ENCODE results near the gene ABCC9.

The ABCC9 gene

DNA sequence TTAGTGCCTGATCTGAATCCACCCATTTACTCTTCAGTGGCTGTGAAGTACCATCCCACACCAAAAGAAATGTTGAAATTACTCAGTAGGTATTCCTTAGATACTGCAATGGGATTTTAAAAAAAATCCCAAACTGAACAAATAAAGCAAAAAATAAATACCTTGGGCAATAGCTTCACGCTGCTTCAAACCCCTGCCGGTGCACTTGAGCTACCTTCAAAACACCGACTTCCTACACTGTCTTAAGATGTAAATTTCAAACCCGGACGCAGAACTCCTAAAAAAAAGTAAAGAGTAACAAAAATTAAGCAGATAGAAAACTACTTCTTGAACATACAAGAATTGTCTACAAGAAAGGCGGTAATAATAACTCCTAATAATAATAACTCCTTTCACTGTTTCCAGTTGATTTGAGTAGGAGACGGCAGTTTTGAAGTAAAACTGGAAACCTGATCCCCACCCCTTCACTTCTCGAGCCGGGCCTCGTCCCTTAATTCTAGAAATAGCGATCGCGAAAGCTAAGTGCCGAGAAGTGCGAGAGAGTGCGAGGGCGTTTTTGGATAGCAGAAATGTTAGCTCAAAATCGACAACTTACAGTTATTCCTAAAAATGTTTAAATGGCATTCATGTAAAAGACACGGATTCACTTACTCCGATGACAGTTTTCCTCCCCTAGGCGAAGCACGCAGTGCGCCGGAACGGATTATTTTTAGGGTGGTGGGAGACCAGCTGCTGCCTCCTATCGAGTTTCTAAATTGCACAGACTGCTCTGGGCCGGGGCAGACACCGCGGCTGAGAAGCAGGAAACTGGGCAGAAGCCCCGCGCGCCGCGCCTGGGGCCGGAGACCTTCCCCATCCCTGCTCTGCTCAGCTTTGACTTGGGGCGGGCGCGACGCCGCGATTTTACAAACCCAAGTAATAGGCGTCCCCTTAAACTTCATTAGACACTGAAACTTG is at the start of gene ABCC9:
Gene ABCC9 (minus strand): TSS at position 878 of the 957 bp plus-strand sequence. CDS start 4,752 bp downstream, outside the sequence.
- peak; percentile 13 for DNase-seq (ENCODE audit: low read depth, low spot score)

DNA sequence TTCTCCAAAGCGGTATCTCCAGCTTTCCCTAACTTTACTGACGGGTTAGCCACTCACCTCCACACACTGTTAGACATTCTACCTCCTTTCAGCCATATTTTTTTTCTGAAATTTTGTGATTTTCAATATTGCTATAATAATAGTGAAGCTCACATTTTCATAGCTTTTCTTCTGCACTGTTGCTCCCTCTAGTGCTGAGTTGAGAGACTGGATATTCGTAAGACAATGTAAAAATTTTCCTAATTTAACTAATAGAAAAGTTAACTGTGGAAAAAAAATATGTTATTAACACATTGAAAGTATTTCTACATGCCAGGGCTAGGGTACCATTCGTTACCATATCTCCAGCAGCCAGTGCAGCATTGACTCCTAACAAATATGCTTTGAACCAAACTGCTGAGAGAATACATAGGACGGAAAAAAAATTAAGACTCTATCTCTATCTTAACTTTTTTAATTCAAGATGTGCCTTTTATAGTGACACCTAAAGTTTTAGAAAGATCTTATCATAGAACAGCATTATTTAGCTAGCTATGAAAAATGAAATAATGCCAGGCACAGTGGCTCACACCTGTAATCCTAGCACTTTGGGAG is 48.7 kb upstream of the ABCC9 start:
- no peak for DNase-seq (ENCODE audit: low read depth, low spot score)

DNA sequence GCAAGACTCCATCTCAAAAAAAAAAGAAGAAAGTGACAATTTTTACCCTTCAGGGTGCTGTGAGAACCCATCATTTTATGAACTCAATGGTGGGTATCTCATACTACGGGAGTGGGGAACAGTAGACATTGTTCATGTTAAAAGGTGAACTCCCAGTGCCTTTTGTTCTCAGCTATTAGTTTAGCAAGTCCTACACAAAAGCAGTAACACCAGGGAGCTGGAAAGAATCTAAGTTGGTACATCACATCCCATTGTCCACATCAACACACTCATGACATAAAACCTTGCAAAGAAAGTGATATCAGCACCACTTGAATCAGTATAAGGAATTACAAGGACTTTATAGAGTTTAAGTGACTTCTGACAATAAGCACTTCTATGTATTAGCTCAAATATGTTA is 47.4 kb upstream of the ABCC9 start:
- DNase-seq (ENCODE audit: low read depth, low spot score), result no peak

DNA sequence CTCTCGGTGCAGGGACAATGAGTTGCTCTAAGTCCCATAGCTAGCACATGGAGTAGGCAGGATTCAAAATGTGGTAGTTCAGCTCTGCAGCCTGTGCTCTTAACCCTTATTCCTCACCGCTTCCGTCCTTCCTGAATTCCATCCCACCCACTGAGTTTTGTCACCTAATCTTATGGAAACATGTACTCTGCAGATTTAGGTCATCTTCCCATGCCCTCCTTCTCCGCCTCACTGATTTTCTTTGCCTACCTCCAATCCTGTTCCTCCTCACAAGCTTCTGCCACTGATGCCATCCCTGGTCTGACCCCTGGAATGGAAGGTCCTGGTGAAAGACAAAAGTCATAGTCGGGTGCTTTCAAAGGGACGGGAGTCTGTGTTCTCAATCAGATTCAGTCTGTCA is 46.5 kb upstream of the ABCC9 start:
- DNase-seq (ENCODE audit: low read depth, low spot score), result no peak

DNA sequence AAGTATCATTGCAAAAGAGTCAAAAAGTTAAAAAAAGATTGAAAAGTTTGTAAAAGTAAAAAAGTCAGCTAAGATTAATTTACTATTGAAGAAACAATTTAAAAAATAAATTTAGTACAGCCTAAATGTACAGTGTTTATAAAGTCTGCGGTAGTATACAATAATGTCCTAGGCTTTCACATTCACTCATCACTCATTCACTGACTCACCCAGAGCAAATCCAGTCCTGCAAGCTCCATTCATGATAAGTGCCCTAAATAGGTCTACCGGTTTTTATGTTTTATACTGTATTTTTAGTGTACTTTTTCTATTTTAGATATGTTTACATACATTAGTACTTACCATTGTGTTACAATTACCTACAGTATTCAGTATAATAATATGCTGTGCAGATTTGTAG is 43.9 kb upstream of the ABCC9 start:
- no peak for DNase-seq (ENCODE audit: low read depth, low spot score)

DNA sequence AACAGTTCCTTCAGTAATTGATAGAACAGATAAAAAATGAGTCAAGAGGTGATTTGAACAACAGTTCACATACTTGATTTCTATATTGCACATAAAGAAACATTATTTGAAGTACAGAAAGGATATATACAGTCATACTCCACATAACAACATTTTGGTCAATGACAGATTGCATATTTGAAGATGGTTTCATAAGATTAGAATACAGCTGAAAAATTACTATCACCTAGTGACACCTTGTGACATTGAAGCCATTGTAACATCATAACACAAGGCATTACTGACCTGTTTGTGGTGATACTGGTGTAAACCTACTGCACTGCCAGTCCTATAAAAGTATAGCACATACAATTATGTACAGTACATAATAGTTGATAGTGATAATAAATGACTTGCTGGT is 43.1 kb upstream of the ABCC9 start:
- no peak for DNase-seq (ENCODE audit: low read depth, low spot score)

DNA sequence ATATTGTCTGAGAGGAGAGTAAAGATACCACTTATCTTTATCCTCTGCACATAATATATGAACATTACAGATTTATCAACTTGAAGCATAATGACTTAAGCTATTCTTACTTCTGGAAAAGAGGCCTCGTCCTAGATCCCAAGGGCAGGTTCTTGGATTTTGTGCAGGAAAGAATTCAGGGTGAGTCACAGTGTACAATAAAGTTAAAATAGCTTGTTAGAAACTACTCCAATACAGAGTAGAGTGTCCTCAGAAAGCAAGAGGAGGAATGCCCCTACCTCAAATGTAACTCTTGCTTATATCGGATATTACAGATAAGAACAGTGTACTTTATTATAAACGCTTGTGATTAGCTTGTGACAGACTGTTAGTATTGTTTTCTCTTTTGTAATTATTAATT is 41.9 kb upstream of the ABCC9 start:
- no peak for DNase-seq (ENCODE audit: low read depth, low spot score)

DNA sequence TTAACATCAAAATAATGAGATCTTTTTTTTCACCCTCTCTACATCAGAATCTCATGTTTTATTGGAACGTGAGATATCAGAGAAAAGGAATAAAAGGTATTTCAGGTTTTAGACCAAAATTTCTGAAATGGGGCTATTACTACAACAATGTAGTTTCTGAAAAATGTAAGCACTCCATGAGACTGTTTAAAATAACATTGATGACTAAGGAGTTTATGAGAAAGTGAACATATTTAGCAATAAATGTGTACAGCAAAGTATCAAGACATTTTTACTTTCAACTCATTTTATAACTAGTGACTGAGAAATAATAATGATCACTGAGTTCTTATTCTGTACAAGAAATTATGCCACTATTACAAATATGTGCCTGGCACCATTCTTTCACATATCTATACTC is 39.3 kb upstream of the ABCC9 start:
- no peak for DNase-seq (ENCODE audit: low read depth, low spot score)

DNA sequence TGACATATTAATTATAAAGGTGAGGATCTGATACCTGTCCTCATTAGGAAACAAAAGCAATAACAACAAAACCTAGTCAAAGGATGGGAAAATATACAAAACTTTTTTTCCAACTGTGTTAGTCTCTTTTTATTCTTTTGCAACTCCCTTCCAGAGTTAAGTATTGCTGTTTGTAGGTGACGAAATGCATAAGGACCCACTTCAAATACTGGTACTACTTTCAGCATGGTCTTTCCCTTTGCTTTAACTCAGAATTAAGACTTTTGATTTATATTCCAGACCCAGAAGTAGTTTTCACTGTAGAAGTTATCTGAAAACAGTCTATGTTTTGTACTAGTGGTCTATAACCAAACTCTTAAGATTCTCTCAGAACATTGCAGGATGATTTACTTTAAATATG is 34.1 kb upstream of the ABCC9 start:
- DNase-seq (ENCODE audit: low read depth, low spot score), result no peak

DNA sequence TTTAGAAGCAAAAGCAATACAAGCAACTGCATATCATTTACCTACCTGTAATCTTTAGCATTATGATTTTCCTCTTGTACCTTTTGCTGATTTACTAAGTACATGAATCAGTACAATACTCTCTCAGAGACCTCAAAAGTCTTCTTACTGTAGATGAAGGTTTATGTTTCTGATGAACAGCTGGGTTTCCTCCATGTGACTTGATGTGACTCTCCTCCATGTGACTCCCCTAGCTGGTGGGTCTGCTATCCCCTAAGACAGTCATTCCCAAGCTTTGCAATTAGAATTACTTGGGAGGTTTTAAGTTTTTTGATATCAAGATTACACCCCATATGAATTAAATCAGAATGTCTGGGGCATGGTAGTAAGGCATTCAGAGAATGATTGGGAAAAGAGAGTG is 32.0 kb upstream of the ABCC9 start:
- no peak for DNase-seq (ENCODE audit: low read depth, low spot score)

DNA sequence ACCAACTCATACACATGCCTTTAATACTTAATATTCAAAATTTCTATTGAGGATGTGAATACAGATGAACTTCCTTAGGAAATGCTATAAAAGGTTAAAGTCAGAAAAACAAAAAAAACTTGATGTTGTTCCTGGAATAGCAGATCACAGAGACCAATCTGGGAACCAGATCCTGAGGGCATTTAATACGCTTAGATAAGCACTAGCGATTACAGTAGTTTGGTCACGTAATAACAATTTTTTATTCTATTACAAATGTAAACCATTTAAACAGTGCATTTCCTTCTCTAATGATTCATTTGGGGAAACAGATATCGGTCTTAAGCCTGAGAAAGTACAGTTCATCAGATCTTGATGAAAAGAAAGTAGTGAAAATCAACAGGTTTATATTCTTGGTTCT is 30.8 kb upstream of the ABCC9 start:
- DNase-seq (ENCODE audit: low read depth, low spot score), result no peak

DNA sequence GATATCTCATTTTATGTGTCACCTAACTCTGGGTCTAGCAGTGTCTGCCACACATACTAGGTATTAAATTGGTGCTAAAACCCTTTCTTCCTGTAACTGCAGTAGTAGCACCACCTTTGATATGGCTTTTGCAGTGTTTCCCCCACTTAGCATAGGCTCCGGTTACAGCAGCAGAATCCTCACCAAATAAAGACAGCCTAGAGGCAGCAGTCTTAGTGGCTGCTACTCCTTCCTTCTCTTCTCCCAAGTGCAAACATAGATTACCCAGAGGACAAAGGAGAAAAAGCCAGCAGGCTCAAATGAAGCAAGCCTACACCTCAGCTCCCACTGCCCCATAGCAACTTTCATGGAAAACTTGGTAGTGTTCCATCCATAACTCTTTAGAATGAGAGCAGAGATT is 30.1 kb upstream of the ABCC9 start:
- no peak for DNase-seq (ENCODE audit: low read depth, low spot score)

DNA sequence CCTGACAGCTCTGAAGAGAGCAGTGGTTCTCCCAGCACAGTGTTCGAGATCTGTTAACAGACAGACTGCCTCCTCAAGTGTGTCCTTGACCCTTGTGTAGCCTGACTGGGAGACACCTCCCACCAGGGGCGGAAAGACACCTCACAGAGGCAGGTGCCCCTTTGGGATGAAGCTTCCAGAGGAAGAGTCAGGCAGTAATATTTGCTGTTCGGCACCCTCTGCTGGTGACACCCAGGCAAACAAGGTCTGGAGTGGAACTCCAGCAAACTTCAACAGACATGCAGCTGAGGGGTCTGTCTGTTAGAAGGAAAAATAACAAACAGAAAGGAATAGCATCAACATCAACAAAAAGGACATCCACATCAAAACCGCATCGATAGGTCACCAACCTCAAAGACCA is 21.6 kb upstream of the ABCC9 start:
- no peak for DNase-seq (ENCODE audit: low read depth, low spot score)

DNA sequence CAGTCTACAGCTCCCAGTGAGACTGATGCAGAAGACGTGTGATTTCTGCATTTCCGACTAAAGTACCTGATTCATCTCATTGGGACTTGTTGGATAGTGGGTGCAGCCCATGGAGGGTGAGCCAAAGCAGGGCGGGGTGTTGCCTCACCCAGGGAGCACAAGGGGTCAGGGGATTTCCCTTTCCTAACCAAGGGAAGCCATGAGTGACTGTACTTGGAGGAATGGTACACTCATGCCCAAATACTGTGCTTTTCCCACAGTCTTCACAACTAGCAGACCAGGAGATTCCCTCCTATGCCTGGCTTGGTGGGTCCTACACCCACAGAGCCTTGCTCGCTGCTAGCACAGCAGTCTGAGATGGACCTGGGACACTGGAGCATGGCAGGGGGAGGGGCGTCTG is 21.0 kb upstream of the ABCC9 start:
- no peak for DNase-seq (ENCODE audit: low read depth, low spot score)

DNA sequence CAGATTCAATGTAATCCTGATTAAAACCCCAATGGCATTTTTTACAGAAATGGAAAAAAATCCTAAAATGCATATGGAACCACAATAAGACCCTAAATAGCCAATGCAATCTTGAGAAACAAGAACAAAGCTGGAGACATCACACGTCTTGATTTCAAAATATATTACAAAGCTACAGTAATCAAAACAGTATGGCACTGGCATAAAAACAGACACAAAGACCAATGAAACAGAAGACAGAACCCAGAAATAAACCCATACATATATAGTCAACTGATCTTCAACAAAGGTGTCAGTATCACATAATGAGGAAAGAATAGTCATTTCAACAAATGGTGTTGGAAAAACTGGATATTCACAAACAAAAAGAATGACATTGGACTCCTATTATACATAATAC is 9.4 kb upstream of the ABCC9 start:
- DNase-seq (ENCODE audit: low read depth, low spot score), result no peak

DNA sequence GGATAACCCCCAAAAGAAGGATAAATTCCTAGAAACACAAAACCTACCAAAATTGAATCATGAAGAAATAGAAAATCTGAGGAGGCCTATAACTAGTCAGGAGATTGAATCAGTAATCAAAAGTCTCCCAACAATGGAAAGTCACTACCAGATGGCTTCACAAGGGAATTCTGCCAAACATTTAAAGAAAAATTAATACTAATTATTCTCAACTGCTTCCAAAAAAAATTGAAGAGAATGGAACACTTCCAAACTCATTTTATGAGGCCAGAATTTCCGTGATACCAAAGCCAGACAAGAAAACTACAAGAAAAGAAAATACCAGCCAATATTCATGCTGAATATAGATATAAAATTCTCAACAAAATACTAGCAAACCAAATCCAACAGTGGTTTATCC is 7.8 kb upstream of the ABCC9 start:
- DNase-seq (ENCODE audit: low read depth, low spot score), result no peak

DNA sequence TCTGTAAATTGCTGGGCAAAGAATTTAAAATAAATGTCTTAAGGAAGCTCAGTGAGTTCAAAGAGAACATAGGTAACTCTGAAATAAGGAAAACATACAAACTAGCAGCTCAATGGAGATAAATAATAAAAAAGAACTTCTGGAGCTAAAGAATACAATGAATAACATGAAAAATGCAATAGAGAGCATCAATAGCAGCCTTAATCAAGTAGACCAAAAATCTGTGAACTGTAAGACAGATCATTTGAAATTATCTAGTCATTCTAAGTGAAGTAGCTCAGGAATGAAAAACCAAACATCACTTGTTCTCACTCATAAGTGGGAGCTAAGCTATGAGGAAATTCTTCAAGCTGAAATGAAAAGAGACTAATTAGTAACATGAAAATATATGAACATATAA is 5.8 kb upstream of the ABCC9 start:
- DNase-seq (ENCODE audit: low read depth, low spot score), result no peak

DNA sequence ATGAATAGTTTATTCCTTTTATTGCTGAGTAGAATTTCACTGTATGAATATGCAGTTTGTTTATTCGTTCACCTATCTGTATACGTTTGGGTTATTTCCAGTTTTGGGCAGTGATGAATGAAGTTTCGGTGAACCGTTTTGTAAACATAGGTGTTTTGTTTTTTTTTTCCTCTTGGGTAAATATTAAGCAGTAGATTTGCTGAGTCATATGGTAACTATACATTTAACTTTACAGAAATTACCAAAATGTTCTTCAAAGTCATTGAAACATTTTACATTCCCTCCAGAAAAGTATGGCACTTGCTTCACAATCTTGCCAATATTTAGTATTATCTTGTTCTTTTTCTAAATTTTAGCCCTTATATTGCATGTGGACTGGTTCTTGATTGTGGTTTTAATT is 3.8 kb upstream of the ABCC9 start:
- no peak for DNase-seq (ENCODE audit: low read depth, low spot score)

DNA sequence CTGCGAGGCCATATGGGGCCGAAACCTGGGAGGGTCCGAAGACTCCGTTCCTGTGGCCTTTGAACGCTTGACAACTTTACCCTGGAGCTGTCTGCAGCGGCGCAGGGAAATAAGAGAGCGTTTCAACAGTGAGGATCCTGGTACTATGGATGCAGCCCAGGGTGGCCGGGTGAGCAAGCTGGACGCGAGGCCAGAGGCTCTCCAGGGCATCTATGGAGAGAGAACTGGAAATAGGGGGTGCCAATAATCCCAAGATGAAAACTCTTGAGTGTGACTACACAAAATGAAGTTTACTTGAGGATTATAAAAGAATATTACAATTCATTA is 1.1 kb upstream of the ABCC9 start:
- no peak for DNase-seq (ENCODE audit: low read depth, low spot score)

DNA sequence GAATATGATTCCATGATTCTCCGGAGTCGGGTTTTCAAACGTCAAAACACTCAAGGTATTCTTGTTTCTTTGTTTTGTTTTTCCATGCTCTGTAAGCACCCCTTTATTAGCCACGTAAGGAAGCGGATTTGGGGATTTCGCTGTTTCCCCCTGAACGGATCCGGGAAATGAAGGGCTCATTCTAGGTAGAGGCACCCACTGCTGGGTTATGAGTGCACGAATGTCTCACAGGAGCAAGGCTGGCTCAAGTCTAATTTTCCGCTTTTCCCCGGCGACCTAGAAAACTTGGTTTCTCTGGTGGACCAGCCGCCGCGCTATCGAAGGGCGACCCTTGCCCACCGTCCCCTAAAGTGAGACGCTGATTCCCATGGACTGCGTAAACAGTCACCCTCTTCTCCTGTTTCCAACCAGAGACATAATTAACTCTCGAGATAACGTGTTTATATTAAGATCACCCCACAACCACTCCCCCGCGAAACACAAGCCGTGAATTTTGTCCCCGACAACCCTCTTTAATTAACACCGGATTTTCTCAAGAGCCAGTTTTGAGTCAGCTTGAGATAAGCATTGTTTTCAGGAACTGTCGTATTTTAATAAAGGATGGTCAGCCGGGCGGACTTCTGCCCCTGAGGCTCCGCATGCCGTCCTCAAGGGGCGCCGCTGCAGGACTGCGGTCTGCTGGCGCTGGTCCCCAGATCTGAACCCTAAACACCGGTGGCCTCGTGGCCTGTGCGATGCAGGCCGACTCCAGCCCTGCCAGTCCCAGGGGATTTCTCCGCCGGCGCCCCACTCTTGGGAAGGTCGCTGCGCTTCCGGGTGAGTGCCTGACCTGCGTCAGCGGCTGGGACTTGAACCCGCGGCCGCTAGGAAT is 515 bp upstream of the ABCC9 start:
- DNase-seq (ENCODE audit: low read depth, low spot score), result no peak

DNA sequence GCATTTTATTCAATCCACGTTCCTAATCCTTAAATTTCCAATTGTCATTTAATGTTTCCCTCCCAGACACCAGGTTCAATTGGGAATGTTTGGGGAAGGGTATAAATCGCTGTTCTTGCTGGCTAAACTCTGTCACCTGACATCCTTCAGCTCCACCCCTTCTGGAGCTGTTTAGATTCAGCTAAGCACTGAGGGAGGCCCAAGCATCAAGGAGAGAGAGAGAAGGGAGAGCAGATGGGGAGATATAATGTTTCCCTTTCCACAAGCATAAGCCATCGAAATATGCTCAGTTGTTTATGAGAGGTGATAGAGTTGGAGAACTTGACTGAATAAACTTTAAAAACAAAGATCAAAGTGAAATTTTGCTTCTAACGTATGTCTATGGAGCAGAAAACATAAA is 1.8 kb downstream of the ABCC9 start:
- no peak for DNase-seq (ENCODE audit: low read depth, low spot score)

DNA sequence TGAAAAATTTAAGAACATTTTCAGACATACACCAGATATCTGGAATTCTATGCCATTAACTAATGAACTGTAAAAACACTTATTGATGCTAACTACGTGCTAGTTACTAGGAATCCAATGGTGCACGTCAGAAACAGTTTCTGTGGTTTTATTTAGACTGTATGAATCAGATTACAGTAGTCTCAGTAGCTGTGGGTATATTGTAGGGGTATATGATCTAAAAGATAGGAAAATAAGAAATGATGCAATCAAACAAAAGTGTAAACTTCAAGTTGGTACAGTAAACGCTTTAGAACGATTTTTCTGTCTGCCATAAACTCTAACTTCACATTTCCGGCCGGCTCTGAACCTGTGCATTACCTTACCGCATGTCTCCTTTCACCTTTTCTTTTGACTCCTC is 2.3 kb downstream of the ABCC9 start:
- DNase-seq (ENCODE audit: low read depth, low spot score), result no peak

DNA sequence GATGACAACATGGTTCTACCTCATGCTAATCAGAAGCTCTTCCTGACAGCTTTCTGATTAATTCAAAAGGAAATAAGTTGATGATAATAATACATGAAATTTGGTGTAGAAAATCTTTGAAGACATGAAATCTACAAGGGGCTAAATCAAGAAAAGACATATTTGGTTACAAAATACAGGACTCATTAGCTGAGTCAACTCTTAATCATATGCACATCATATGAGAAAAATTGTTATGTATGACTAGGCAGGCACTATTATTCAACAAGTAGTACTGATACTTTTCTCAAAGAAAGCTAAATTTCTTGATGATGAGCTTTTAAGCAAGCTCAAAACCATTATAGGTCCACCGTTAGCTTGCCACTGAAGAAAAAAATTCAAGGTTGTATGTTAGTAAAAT is 7.1 kb downstream of the ABCC9 start:
- DNase-seq (ENCODE audit: low read depth, low spot score), result no peak

Data from brain pericyte (primary cell).